Frontal cortex (tissue), 4 donors: ENCODE results near the gene FAM117B. TPM values are rescaled to one million over a fixed set of nuclear protein-coding genes. Genes with fewer than 3 reads are reported as not detected.
"Not testable (repeated sequence)": the region's sequence is repeated elsewhere in the genome, so short reads cannot be mapped to it uniquely, and the experiment has no call there.

Source experiments
- DNase-seq, 2 donors: peaks; one replicate each; pipeline ENCODE4 v3.0.0; 2012; ENCODE audit warnings: low spot score in 2 of 2
- FAIRE-seq: peaks from 2 replicates; lab custom pipeline; 2012; peaks lifted over from hg19 to GRCh38; lab: Jason Lieb, UNC
- small RNA-seq: library from RNA; depleted of rRNA; stranded (forward); fragments of <200 nt; gene quantifications from one replicate; pipeline ENCODE3, GENCODE V24; 2014
- total RNA-seq: library from RNA; depleted of rRNA; stranded (reverse); fragments of >200 nt; gene quantifications from one replicate; pipeline ENCODE4 v1.2.3, GENCODE V29; 2014
- donor health status: control.
- donor health status: control.
- donor health status: control.

The FAM117B gene
- total RNA-seq, 1 donor from 2014 or later = 45.7 TPM

DNA sequence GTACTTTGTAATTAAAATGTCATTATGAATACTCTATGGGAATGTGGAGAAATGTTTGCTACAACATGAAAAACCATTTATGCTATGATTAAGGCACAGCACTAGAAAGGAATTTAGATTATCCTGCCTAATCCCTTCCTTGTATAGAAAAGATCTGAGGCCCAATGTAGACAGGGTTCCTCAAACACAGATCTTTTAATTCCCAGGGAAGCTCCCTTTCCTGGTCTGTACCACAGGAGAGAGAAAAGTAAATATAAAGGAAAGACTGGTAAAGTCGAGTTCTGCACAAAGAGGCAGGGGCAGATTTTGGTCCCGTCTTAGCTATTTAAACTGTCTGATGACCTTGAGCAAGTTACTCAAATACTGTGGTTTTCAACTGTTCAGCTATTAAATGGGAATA, 152.1 kb downstream of the FAM117B start:
- FAIRE-seq (no peak), DNase-seq (no peak)

DNA sequence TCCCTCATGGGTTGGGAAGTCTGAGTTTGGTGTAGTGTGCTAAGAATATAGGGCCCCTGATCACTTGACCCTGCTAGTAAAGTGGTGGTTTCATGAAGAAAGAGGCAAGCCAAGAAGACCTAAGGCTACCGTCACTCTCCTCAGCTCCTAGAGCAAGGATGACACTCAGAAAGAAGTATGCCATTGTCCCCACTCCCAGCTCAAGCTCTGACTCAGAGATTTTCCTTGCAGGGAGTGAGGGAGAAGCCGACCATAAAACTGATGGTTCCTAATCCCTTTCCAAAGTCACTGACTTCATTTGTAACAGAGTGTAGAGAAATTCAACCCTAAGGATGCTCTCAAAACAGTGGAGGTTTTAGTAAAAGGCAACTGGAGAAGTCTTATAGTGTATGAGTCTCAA, 155.9 kb downstream of the FAM117B start:
- FAIRE-seq (no peak), DNase-seq (no peak)

DNA sequence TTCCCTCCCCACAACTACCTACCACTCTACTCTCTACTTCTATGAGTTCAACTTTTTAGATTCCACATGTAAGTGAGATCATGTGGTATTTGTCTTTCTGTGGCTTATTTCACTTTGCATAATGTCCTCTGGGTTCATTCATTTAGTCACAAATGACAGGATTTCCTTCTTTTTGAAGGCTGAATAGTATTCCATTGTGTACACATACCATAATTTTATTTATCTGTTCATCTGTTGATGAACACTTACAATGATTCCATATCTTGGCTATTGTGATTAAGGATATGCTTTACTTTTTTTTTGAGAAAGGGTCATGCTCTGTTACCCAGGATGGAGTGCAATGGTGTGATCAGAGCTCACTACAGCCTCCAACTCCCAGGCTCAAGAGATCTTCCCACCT, 163.2 kb downstream of the FAM117B start:
- FAIRE-seq = no peak
- no peak for DNase-seq

DNA sequence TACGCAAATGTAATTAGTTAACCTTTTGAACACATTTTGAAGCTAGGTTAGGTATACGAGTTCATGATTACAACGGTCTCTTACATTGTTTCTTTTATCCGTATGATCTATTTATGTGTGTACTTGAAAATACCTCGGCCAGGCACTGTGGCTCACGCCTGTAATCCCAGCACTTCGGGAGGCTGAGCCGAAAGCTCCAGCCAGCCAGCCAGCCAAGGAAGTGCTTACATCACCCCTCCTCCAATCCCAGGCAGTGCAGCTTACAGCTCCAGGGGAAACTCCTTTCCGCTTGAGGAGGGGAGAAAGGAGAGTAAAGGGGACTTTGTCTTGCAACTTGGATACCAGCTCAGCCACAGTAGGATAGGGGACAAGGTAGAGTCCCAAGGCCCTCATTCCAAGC, 171.1 kb downstream of the FAM117B start:
- not testable (repeated sequence) for FAIRE-seq, DNase-seq

DNA sequence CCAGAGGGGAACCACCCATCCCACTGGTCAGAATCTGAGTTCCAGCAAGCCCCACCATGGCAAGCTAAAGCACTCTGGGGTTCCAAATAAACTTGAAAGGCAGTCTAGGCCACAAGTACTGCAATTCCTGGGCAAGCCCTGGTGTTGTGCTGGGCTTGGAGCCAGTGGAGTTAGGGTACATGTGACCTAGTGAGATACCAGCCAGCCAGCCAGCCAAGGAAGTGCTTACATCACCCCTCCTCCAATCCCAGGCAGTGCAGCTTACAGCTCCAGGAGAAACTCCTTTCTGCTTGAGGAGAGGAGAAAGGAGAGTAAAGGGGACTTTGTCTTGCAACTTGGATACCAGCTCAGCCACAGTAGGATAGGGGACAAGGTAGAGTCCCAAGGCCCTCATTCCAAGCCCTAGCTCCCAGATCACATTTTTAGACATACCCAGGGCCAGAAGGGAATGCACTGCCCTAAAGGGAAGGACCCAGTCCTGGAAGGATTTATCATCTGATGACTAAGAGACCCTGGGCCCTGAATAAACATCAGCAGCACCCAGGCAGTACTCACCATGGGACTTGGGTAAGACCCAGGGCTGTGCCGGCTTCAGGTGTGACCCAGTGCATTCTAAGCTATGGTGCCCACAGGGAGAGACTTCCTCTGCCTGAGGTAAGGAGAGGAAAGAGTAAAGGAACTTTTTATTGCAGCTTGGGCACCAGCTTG, 172.8 kb downstream of the FAM117B start:
- DNase-seq, FAIRE-seq: not testable (repeated sequence)

DNA sequence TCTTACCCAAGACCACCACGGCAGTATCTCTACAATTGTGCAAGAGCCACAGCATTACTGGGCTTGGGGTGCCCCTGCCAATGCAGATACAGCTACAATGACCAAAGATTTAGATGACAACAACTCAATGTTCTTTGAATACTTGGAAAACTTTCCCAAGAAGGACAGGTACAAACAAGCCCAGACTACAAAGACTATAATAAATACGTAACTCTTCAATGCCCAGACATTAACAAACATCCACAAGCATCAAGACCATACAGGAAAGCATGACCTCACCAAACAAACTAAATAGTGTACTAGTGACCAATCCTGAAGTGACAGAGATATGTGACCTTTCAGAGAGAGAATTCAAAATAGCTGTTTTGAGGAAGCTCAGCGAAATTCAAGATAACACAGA, 174.0 kb downstream of the FAM117B start:
- DNase-seq (no peak), FAIRE-seq (no peak)

DNA sequence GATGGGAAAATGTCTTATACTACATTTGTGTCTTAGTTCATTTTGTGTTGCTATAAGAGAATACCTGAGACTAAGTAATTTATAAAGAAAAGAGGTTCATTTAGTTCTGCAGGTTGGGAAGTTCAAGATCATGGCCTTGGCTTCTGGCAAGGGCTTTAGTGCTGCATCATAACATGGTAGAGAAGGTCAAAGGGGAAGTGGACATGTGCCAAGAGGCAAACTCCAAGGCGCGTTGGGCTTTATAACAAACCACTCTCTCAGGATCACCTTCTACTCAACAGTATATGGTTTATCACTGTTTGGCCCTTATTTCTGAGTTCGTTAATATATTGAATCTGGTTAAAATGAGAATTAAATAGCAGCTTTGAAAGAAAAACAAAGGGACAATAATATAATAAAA, 178.6 kb downstream of the FAM117B start:
- DNase-seq = no peak
- no peak for FAIRE-seq

DNA sequence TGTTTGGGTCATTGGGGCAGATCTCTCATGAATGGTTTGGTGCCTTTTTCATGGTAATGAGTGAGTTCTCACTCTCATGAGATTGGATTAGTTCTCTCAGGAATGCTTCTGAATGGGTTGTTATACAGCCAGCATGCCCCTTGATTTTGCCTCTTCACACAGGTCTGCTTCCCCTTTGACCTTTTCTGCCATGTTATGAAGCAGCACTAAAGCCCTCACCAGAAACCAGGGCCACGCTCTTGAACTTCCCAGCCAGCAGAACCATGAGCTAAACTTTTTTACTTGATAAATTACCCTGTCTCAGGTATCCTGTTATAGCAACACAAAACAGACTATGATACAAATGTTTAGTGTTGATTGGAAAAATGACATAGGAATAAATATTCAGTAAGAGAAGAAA, 179.5 kb downstream of the FAM117B start:
- no peak for DNase-seq
- no peak for FAIRE-seq

DNA sequence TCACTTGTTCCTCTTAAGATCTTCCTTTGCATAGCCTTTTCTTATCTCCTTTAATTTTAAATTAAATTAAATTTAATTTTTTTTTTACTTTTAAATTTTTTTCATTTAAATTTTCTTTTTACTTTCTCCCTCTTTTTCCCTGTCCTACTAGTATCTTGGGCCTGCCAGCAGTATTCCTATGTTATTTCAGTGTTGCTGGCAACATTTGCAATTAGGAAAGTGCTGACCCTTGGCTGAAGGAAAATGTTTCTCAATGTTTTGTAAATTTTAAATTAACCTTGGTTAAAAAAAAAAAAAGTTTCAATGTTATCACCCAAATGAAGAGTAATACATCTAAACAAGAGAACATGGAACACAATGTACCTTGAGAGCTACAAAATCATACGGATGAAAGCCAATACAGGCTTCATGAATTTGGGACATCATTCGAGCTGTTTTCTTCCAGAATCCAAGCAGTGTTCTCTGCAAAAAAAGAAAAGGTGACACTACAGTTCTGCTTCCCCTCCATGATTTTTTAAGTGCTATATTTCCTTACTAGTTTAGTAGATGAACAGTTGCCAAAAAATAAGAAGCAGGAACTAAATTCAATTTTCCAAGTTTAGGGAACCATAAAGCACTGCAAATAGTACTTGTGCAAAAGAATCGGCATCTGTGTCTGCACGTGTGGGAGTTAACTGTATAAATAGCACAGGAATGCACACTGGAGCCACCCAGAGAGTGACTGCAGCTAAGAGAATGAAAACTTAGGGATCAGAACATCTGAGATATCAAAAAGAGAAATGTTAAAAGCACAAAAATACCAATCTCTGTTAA, 181.0 kb downstream of the FAM117B start:
- no peak for DNase-seq
- no peak for FAIRE-seq

DNA sequence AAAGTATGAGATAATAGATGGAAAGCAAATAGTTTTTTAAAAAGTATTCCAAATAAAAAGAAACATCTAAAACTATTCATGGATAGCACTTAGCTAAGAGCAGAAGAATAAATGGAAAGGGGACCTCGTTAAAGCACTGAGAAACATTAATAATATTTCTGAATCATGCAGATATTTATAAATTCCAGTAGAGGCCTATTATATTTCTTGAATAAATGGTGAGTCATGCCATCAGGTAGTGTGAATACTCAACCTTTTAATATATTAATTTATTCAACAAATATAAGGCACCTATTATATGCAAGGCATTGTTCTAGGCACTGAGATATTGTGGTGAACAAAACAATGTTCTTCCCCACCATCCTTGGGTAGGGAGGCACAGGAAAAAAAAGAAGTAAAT, 183.0 kb downstream of the FAM117B start:
- FAIRE-seq (no peak), DNase-seq (no peak)

DNA sequence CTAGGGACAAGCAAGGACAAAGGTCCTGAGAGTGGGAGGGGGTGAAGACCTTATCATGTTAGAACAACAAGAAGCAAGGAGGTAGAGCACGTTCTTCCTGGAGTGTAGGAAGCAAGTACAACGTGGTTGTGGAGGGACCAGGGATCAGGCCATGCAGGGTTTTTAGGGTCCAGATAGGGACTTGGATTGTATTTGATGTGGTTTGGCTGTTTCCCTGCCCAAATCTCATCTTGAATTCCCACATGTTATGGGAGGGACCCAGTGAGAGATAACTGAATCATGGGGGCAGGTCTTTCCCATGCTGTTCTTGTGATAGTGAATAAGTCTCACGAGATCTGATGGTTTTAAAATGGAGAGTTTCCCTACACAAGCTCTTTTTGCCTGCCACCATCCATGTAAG, 183.6 kb downstream of the FAM117B start:
- FAIRE-seq (no peak), DNase-seq (no peak)

Small RNA genes within 50 kb of the gene (small RNA-seq; reads per million reads assigned to genes)
- gene MTND4LP17 = not detected

Other genes starting within 250 kb of the FAM117B start
- 88.5 TPM for gene ICA1L, start 236.8 kb downstream of the FAM117B start, total RNA-seq